Measurements from ENCODE around the gene ARAP2.

DNA sequence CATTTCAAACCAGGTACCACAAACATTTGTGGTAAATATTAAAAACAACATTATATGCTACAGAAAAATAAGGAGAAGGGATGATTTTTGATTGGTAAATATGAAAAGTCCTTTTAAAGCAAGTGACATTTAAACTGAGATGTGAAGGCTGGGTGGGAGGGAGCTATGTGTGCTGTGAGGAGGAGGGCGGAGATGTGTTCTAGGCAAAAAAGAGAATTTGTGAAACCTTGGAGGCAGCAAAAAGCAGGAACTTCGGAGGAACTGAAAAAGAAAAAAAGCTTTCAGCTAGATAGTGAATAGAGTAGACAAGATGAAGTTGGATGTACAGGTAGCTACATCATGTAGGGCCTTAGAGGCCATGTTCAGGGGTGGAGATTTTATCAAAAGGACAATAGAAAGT lies 10.1 kb upstream of the ARAP2 start:
- TF ChIP-seq, protein P1, sequence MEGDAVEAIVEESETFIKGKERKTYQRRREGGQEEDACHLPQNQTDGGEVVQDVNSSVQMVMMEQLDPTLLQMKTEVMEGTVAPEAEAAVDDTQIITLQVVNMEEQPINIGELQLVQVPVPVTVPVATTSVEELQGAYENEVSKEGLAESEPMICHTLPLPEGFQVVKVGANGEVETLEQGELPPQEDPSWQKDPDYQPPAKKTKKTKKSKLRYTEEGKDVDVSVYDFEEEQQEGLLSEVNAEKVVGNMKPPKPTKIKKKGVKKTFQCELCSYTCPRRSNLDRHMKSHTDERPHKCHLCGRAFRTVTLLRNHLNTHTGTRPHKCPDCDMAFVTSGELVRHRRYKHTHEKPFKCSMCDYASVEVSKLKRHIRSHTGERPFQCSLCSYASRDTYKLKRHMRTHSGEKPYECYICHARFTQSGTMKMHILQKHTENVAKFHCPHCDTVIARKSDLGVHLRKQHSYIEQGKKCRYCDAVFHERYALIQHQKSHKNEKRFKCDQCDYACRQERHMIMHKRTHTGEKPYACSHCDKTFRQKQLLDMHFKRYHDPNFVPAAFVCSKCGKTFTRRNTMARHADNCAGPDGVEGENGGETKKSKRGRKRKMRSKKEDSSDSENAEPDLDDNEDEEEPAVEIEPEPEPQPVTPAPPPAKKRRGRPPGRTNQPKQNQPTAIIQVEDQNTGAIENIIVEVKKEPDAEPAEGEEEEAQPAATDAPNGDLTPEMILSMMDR (IDR thresholded peaks at IDR 0.05) = no peak
- no peak for TF ChIP-seq POLR2AphosphoS5 (IDR thresholded peaks at IDR 0.05; ENCODE audit: low read depth, low read length)
- no peak for TF ChIP-seq SIN3A (IDR thresholded peaks at IDR 0.05; ENCODE audit: borderline replicate concordance, insufficient read depth, low read depth, low read length)

All from Panc1 (cell line).